Natural killer cell (primary cell): ENCODE measurements around the gene SNAP25. TPM values are rescaled to one million over a fixed set of nuclear protein-coding genes. Genes with fewer than 3 reads are reported as not detected.

Experiments
- ATAC-seq, 3 donors: fragments of 150-1000 bp in 2 of 3; fragments of 200-7000 bp in 1 of 3; cut with Tn5 transposase; 1 replicate in 1 of 3; 2 replicates in 2 of 3; pipeline ENCODE4 v1.10.0; 2021; ENCODE audit warnings: mild to moderate bottlenecking in 2 of 3, moderate library complexity in 2 of 3
- DNase-seq, 2 donors: peaks; one replicate each; pipeline versions ENCODE4 v3.0.0 to v3.0.0-alpha.2; 2013 to 2021; ENCODE audit warnings: mixed read lengths in 1 of 2
- H3K27ac ChIP-seq: one replicate; pipeline ENCODE4 v1.5.1; 2013; ENCODE audit warnings: mild to moderate bottlenecking, low read length
- H3K27me3 ChIP-seq: one replicate; pipeline ENCODE4 v1.6.1; 2013; ENCODE audit warnings: low read length; ENCODE audit not compliant: control insufficient read depth, insufficient read depth
- H3K36me3 ChIP-seq: one replicate; pipeline ENCODE4 v1.6.1; 2013; ENCODE audit warnings: low read length; ENCODE audit not compliant: control insufficient read depth, insufficient read depth
- H3K4me1 ChIP-seq: one replicate; pipeline ENCODE4 v1.6.1; 2013; ENCODE audit warnings: low read length; ENCODE audit not compliant: control insufficient read depth, insufficient read depth
- H3K4me3 ChIP-seq: one replicate; pipeline ENCODE4 v1.5.1; 2013; ENCODE audit warnings: low read length
- H3K9me3 ChIP-seq: one replicate; pipeline ENCODE4 v1.6.1; 2013; ENCODE audit warnings: low read length; ENCODE audit not compliant: control insufficient read depth, insufficient read depth
- H3K27ac Mint-ChIP-seq, 2 donors: one replicate each; pipeline ENCODE4 v1.8.0; 2022; ENCODE audit warnings: mild to moderate bottlenecking in 2 of 2, mixed read lengths in 2 of 2, moderate library complexity in 1 of 2
- H3K27me3 Mint-ChIP-seq, 2 donors: one replicate each; pipeline ENCODE4 v1.8.0; 2022; ENCODE audit warnings: low read depth in 2 of 2, mixed read lengths in 2 of 2
- H3K36me3 Mint-ChIP-seq: one replicate; pipeline ENCODE4 v1.8.0; 2022; ENCODE audit warnings: mixed read lengths
- H3K4me1 Mint-ChIP-seq, 2 donors: one replicate each; pipeline ENCODE4 v1.8.0; 2022; ENCODE audit warnings: mixed read lengths in 2 of 2
- H3K4me3 Mint-ChIP-seq: one replicate; pipeline ENCODE4 v1.8.0; 2022; ENCODE audit warnings: mild to moderate bottlenecking, moderate library complexity, mixed read lengths
- H3K9me3 Mint-ChIP-seq, 2 donors: one replicate each; pipeline ENCODE4 v1.8.0; 2022; ENCODE audit warnings: mixed read lengths in 2 of 2
- WGBS: methylation state at CpG from one replicate; pipeline ENCODE4 v1.1.7; 2013; ENCODE audit warnings: missing lambda C conversion rate; ENCODE audit not compliant: insufficient coverage; 5-methylcytosine and 5-hydroxymethylcytosine counted together
- intact Hi-C: fragments of 100-400 bp; cut with micrococcal nuclease; formaldehyde crosslinking; loops from one replicate; pipeline ENCODE4 v1.14.2; 2022
- total RNA-seq, 4 donors: library from RNA; stranded (reverse); fragments of 120-200 nt in 1 of 4; gene quantifications; one replicate each; pipeline versions ENCODE4 v1.2.3 to v1.2.4, GENCODE V29; 2013 to 2022
- TF ChIP-seq, protein P1 (sequence below): fragments of 200-600 bp; IDR thresholded peaks from one replicate; pipeline ENCODE4 v1.8.0; 2022; ENCODE audit warnings: antibody characterized with exemption

SNAP25 gene
- total RNA-seq, 3 donors from 2014 or later (not counting 1 experiment from before 2014, with no cell fraction given): not detected

GRCh38 chr20:10200330-10200729 lies 18.3 kb upstream of the SNAP25 start:
- H3K9me3 Mint-ChIP-seq: no peaks in the 10 kb centered on the region
- H3K27me3 ChIP-seq: no peaks in the 10 kb centered on the region
- no peaks in the 10 kb centered on the region for H3K36me3 Mint-ChIP-seq
- no peaks in the 10 kb centered on the region for H3K4me1 ChIP-seq
- intact Hi-C loops: no loop called here
- no peak overlapping the region for H3K4me3 ChIP-seq
- H3K36me3 ChIP-seq: no peaks in the 10 kb centered on the region
- TF ChIP-seq, protein P1, sequence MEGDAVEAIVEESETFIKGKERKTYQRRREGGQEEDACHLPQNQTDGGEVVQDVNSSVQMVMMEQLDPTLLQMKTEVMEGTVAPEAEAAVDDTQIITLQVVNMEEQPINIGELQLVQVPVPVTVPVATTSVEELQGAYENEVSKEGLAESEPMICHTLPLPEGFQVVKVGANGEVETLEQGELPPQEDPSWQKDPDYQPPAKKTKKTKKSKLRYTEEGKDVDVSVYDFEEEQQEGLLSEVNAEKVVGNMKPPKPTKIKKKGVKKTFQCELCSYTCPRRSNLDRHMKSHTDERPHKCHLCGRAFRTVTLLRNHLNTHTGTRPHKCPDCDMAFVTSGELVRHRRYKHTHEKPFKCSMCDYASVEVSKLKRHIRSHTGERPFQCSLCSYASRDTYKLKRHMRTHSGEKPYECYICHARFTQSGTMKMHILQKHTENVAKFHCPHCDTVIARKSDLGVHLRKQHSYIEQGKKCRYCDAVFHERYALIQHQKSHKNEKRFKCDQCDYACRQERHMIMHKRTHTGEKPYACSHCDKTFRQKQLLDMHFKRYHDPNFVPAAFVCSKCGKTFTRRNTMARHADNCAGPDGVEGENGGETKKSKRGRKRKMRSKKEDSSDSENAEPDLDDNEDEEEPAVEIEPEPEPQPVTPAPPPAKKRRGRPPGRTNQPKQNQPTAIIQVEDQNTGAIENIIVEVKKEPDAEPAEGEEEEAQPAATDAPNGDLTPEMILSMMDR: no peak
- no peak overlapping the region for H3K27ac Mint-ChIP-seq
- H3K4me1 Mint-ChIP-seq: no peaks in the 10 kb centered on the region
- H3K9me3 ChIP-seq: no peaks in the 10 kb centered on the region
- DNase-seq (no peak), ATAC-seq (no peak)
- H3K4me3 Mint-ChIP-seq: no peak overlapping the region
- peaks cover 2 to 6% of the 10 kb centered on the region in 2 donors for H3K27me3 Mint-ChIP-seq
- H3K27ac ChIP-seq: no peak overlapping the region

DNA sequence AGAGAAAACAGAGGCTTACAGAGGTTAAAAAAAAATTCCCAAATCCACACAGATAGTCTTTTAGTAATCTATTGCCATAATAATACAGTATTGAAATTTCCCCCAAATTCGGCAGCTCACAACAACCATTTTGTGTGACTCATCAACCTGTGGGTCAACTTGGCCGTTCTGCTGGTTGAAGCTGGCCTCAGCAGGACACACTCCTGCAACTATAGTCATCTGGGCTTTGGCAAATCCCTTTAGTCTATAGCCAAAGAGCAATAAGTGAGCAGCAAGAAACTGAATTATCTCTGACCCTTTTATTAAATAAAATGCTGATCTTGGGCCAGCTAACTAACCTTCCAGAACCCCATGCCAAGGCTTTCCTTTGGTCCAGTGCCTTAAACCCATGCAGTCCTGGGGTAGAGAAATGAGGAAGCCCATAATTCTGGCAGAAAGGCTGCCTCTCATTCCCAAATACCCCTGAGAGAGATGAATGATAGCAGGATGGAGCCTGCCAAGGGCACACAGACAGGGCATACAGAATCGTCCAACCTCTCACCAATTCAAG lies 17.2 kb upstream of the SNAP25 start:
- Histone ChIP-seq H3K9me3 (no peaks in the 10 kb centered on the region), H3K4me1 (no peaks in the 10 kb centered on the region), H3K27me3 (no peaks in the 10 kb centered on the region), H3K4me3 (no peak overlapping the region), H3K27ac (no peak overlapping the region), H3K36me3 (no peaks in the 10 kb centered on the region)
- TF ChIP-seq, protein P1: no peak
- H3K27ac Mint-ChIP-seq: no peak overlapping the region
- H3K36me3 Mint-ChIP-seq: no peaks in the 10 kb centered on the region
- no peaks in the 10 kb centered on the region for H3K4me1 Mint-ChIP-seq
- H3K4me3 Mint-ChIP-seq: no peak overlapping the region
- no peak for DNase-seq
- no peak for ATAC-seq
- H3K27me3 Mint-ChIP-seq: peaks cover 6 to 12% of the 10 kb centered on the region in 2 donors
- intact Hi-C loops: no loop called here
- no peaks in the 10 kb centered on the region for H3K9me3 Mint-ChIP-seq
- WGBS: 78% methylated on average over 3 of the region's 3 CpGs

DNA sequence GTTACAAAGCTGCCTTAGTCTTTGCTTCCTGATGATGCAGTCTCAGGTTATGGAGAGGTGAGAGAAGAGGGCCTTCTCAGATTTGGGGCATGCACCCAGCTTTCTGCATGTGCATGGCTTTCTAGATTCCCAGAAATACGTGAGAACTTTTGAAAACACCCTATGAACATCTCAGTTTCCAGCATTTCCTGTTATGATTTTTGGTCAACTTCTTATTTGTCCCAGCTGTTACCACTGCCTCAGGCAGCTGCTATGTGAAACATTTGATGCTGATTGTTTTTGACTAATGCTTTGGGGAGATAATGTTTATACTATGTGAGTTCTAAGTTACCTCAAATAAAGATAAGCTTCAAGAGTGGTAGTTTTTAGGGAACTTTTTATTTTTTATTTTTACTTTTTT lies 9.5 kb upstream of the SNAP25 start:
- Mint-ChIP-seq H3K27ac (no peak overlapping the region), H3K9me3 (no peaks in the 10 kb centered on the region), H3K4me3 (no peak overlapping the region), H3K27me3 (peaks cover 12 to 21% of the 10 kb centered on the region in 2 donors), H3K4me1 (no peaks in the 10 kb centered on the region), H3K36me3 (no peaks in the 10 kb centered on the region)
- H3K27ac ChIP-seq: no peak overlapping the region
- no peak overlapping the region for H3K4me3 ChIP-seq
- no peak for ATAC-seq
- H3K27me3 ChIP-seq: no peaks in the 10 kb centered on the region
- no peaks in the 10 kb centered on the region for H3K4me1 ChIP-seq
- DNase-seq: no peak
- H3K36me3 ChIP-seq: no peaks in the 10 kb centered on the region
- no peaks in the 10 kb centered on the region for H3K9me3 ChIP-seq
- intact Hi-C loops: no loop called here
- TF ChIP-seq, protein P1: no peak
- 63% methylated on average over 1 of the region's 1 CpG for WGBS

GRCh38 chr20:10213526-10213925 lies 5.1 kb upstream of the SNAP25 start:
- no peaks in the 10 kb centered on the region for H3K9me3 ChIP-seq
- peaks cover 7% of the 10 kb centered on the region in 2 donors for H3K4me1 Mint-ChIP-seq
- no peak overlapping the region for H3K4me3 Mint-ChIP-seq
- peaks cover 19% of the 10 kb centered on the region for H3K27me3 ChIP-seq
- no peak for DNase-seq
- TF ChIP-seq, protein P1: no peak
- H3K36me3 Mint-ChIP-seq: no peaks in the 10 kb centered on the region
- H3K4me1 ChIP-seq: peaks cover 8% of the 10 kb centered on the region
- intact Hi-C loops: no loop called here
- no peak overlapping the region for H3K27ac Mint-ChIP-seq
- no peaks in the 10 kb centered on the region for H3K36me3 ChIP-seq
- no peak overlapping the region for H3K27ac ChIP-seq
- H3K27me3 Mint-ChIP-seq: peaks cover 12 to 32% of the 10 kb centered on the region in 2 donors
- no peaks in the 10 kb centered on the region for H3K9me3 Mint-ChIP-seq
- WGBS: 74% methylated on average over 2 of the region's 2 CpGs
- H3K4me3 ChIP-seq: no peak overlapping the region
- ATAC-seq: no peak
